Measurements from ENCODE around the gene MCTP1. TPM values are rescaled to one million over a fixed set of nuclear protein-coding genes. Genes with fewer than 3 reads are reported as not detected.

Gene MCTP1
- total RNA-seq, 2 donors from 2014 or later, result 3.3 to 5.0 TPM

GRCh38 chr5:94674490-94675382, 610.2 kb downstream of the MCTP1 start:
- Histone ChIP-seq H3K27ac (no peak overlapping the region), H3K4me3 (no peak overlapping the region), H3K4me1 (replicated peaks) (no peaks in the 10 kb centered on the region), H3K9me3 (no peaks in the 10 kb centered on the region), H3K27me3 (replicated peaks; ENCODE audit: insufficient read depth) (no peaks in the 10 kb centered on the region), H3K36me3 (no peaks in the 10 kb centered on the region)
- TF ChIP-seq POLR2AphosphoS5 (IDR thresholded peaks at IDR 0.05), result no peak
- no peak for TF ChIP-seq CTCF (IDR thresholded peaks at IDR 0.05)
- 88% methylated on average over 1 of the region's 1 CpG for WGBS
- no peak for DNase-seq (ENCODE audit: low spot score)
- intact Hi-C loops (cut with DNase I), result no loop called here

- WGBS, result 74% methylated on average over 1 of the region's 1 CpG
- Histone ChIP-seq H3K9me3 (no peaks in the 10 kb centered on the region), H3K4me3 (no peak overlapping the region), H3K27ac (no peak overlapping the region), H3K27me3 (replicated peaks; ENCODE audit: insufficient read depth) (no peaks in the 10 kb centered on the region), H3K36me3 (no peaks in the 10 kb centered on the region), H3K4me1 (replicated peaks) (no peaks in the 10 kb centered on the region)
- intact Hi-C loops (cut with DNase I), result no loop called here
- TF ChIP-seq POLR2A (IDR thresholded peaks at IDR 0.05) (no peak), CTCF (IDR thresholded peaks at IDR 0.05) (no peak), POLR2AphosphoS5 (IDR thresholded peaks at IDR 0.05) (no peak)
- no peak for DNase-seq (ENCODE audit: low spot score)
Measured at GRCh38 chr5:94672746-94673145, 612.1 kb downstream of the MCTP1 start.

- no peaks in the 10 kb centered on the region for H3K27me3 ChIP-seq (replicated peaks; ENCODE audit: insufficient read depth)
- H3K9me3 ChIP-seq, result no peaks in the 10 kb centered on the region
- no peak for DNase-seq (ENCODE audit: low spot score)
- no peaks in the 10 kb centered on the region for H3K36me3 ChIP-seq
- no peak overlapping the region for H3K27ac ChIP-seq
- TF ChIP-seq CTCF (IDR thresholded peaks at IDR 0.05) (no peak), POLR2A (IDR thresholded peaks at IDR 0.05) (no peak), POLR2AphosphoS5 (IDR thresholded peaks at IDR 0.05) (no peak)
- H3K4me1 ChIP-seq (replicated peaks), result no peaks in the 10 kb centered on the region
- intact Hi-C loops (cut with DNase I), result no loop called here
- H3K4me3 ChIP-seq, result no peak overlapping the region
- 82% methylated on average over 1 of the region's 1 CpG for whole genome bisulfite sequencing
Measured at GRCh38 chr5:94670726-94671125, 614.2 kb downstream of the MCTP1 start.

GRCh38 chr5:94667937-94668336, 617.0 kb downstream of the MCTP1 start:
- Histone ChIP-seq H3K27me3 (replicated peaks; ENCODE audit: insufficient read depth) (no peaks in the 10 kb centered on the region), H3K4me1 (replicated peaks) (no peaks in the 10 kb centered on the region), H3K4me3 (no peak overlapping the region), H3K9me3 (no peaks in the 10 kb centered on the region), H3K36me3 (no peaks in the 10 kb centered on the region), H3K27ac (no peak overlapping the region)
- no peak for TF ChIP-seq POLR2AphosphoS5 (IDR thresholded peaks at IDR 0.05)
- TF ChIP-seq POLR2A (IDR thresholded peaks at IDR 0.05), result no peak
- TF ChIP-seq CTCF (IDR thresholded peaks at IDR 0.05), result no peak
- no peak for DNase-seq (ENCODE audit: low spot score)
- intact Hi-C loops (cut with DNase I), result no loop called here
- 100% methylated on average over 3 of the region's 3 CpGs for WGBS

- no peak for TF ChIP-seq POLR2AphosphoS5 (IDR thresholded peaks at IDR 0.05)
- no peak for TF ChIP-seq POLR2A (IDR thresholded peaks at IDR 0.05)
- no peak for TF ChIP-seq CTCF (IDR thresholded peaks at IDR 0.05)
- H3K4me1 ChIP-seq (replicated peaks), result no peaks in the 10 kb centered on the region
- H3K9me3 ChIP-seq, result no peaks in the 10 kb centered on the region
- 81% methylated on average over 3 of the region's 3 CpGs for WGBS
- no peak for DNase-seq (ENCODE audit: low spot score)
- H3K27me3 ChIP-seq (replicated peaks; ENCODE audit: insufficient read depth), result no peaks in the 10 kb centered on the region
- no peak overlapping the region for H3K27ac ChIP-seq
- intact Hi-C loops (cut with DNase I), result no loop called here
- H3K4me3 ChIP-seq, result no peak overlapping the region
- no peaks in the 10 kb centered on the region for H3K36me3 ChIP-seq
Measured at GRCh38 chr5:94661086-94661485, 623.8 kb downstream of the MCTP1 start.
